Heart left ventricle (tissue), 13 donors: ENCODE data around the gene MPI.

Experiments
- POLR2A ChIP-seq, 2 donors: fragments of 450-650 bp; IDR thresholded peaks; one replicate each; pipeline ENCODE4 v1.6.1; 2017; ENCODE audit warnings: antibody characterized with exemption in 2 of 2, mild to moderate bottlenecking in 2 of 2, moderate library complexity in 2 of 2
- TF ChIP-seq, protein P1 (sequence below), 12 donors: fragments of 200-600 bp; sonication (generic) in 4 of 12; IDR thresholded peaks; one replicate each; pipeline versions ENCODE4 v1.5.0 to v1.8.0; 2018 to 2022; ENCODE audit warnings: antibody characterized with exemption in 12 of 12, mild to moderate bottlenecking in 5 of 12
- donor health status: ischemic (EF 13 %, LVEDD 7.1; RV severe dilation, severe dysfunction).
- donor health status: DM: no; HTN: yes; CAD: no.
- donor health status: DM: no; HTN: no; CAD: no.
- donor health status: ischemic (EF 25% LVEDD 6.9; RV normal size, moderate dysfunction).
- donor health status: ischemic (EF 25% LVEDD 5.7; RV mildly dilated, moderate dysfunction).
- donor health status: ischemic (EF 35%, LVEDD 5.7; RV mildly dilated, moderate dysfunction).
- donor health status: nonischemic (EF 11% LVEDD 7.7; RV severe dilation, severe dysfunction).
- donor health status: DM: yes; HTN: yes; CAD: no.
- donor health status: PGD.
- donor health status: ischemic (EF 29% LVEDD 5.4; RV normal size, mild dysfunction).
- donor health status: nonischemic (EF 23%, LVEDD 6.1; RV moderate dilation, normal function).

GRCh38 chr15:74867466-74868038 lies 22.3 kb upstream of the MPI start:
- TF ChIP-seq, protein P1, sequence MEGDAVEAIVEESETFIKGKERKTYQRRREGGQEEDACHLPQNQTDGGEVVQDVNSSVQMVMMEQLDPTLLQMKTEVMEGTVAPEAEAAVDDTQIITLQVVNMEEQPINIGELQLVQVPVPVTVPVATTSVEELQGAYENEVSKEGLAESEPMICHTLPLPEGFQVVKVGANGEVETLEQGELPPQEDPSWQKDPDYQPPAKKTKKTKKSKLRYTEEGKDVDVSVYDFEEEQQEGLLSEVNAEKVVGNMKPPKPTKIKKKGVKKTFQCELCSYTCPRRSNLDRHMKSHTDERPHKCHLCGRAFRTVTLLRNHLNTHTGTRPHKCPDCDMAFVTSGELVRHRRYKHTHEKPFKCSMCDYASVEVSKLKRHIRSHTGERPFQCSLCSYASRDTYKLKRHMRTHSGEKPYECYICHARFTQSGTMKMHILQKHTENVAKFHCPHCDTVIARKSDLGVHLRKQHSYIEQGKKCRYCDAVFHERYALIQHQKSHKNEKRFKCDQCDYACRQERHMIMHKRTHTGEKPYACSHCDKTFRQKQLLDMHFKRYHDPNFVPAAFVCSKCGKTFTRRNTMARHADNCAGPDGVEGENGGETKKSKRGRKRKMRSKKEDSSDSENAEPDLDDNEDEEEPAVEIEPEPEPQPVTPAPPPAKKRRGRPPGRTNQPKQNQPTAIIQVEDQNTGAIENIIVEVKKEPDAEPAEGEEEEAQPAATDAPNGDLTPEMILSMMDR (IDR thresholded peaks at IDR 0.05): no peak
- TF ChIP-seq POLR2A (IDR thresholded peaks at IDR 0.05): no peak
